Measurements from ENCODE around the gene CHST12. TPM values are rescaled to one million over a fixed set of nuclear protein-coding genes. Genes with fewer than 3 reads are reported as not detected.

Gene CHST12
- total RNA-seq, 1 experiment from 2014 or later = 12.9 TPM

DNA sequence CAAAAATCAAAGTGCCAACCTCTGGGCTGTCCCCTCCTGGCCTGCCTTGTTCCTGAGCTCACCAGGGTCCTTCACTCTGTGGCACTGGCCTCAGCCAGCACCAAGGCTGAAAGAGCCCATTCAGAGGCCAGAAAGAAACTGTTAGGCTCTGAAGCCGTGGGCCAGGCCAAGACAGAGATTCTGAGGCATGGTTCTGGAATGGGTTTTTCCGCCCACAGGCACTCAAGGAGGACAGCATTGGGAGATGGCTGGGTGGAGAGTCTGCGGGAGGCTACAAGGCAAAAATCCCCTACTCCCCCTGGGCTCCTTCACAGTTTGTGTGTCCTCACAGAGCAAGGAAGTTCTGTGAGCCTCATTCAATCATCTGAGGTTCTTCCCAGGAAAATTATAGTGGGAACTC lies 41.1 kb downstream of the CHST12 start:
- no TSS peak for BruUV-seq (replicated peaks)
- Histone ChIP-seq H4K20me1 (ENCODE audit: low read length) (no peaks in the 10 kb centered on the region), H3K27me3 (ENCODE audit: low read length) (no peaks in the 10 kb centered on the region), H2AFZ (ENCODE audit: low read length) (no peak overlapping the region), H3K79me2 (ENCODE audit: low read length) (no peaks in the 10 kb centered on the region), H3K27ac (ENCODE audit: low read length) (no peak overlapping the region), H3K36me3 (ENCODE audit: low read depth, low read length) (no peaks in the 10 kb centered on the region), H3K9me3 (ENCODE audit: low read length) (no peaks in the 10 kb centered on the region), H3K4me1 (ENCODE audit: insufficient read depth, low read length) (peaks cover 8% of the 10 kb centered on the region), H3K4me2 (ENCODE audit: low read length) (no peak overlapping the region), H3K9ac (ENCODE audit: low read length) (no peak overlapping the region), H3K9me2 (replicated peaks; ENCODE audit: low read length) (no peaks in the 10 kb centered on the region), H3F3A (ENCODE audit: low read length, unreplicated experiment) (no peaks in the 10 kb centered on the region), H3K4me3 (ENCODE audit: low read length) (no peak overlapping the region)
- intact Hi-C loops (cut with micrococcal nuclease) = no loop called here
- no peak for ATAC-seq
- ChIA-PET CTCF (no interaction called here), POLR2A (ENCODE audit: unreplicated experiment) (no interaction called here)
- TF ChIP-seq EZH2 (IDR thresholded peaks at IDR 0.05; ENCODE audit: low read length, unreplicated experiment) (no peak), EZH2phosphoT487 (IDR thresholded peaks at IDR 0.05; ENCODE audit: borderline replicate concordance, low read length) (no peak)
- TF ChIP-seq, protein P1, sequence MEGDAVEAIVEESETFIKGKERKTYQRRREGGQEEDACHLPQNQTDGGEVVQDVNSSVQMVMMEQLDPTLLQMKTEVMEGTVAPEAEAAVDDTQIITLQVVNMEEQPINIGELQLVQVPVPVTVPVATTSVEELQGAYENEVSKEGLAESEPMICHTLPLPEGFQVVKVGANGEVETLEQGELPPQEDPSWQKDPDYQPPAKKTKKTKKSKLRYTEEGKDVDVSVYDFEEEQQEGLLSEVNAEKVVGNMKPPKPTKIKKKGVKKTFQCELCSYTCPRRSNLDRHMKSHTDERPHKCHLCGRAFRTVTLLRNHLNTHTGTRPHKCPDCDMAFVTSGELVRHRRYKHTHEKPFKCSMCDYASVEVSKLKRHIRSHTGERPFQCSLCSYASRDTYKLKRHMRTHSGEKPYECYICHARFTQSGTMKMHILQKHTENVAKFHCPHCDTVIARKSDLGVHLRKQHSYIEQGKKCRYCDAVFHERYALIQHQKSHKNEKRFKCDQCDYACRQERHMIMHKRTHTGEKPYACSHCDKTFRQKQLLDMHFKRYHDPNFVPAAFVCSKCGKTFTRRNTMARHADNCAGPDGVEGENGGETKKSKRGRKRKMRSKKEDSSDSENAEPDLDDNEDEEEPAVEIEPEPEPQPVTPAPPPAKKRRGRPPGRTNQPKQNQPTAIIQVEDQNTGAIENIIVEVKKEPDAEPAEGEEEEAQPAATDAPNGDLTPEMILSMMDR (conservative IDR thresholded peaks at IDR 0.05; ENCODE audit: low read depth, low read length) = no peak
- no peak for DNase-seq

DNA sequence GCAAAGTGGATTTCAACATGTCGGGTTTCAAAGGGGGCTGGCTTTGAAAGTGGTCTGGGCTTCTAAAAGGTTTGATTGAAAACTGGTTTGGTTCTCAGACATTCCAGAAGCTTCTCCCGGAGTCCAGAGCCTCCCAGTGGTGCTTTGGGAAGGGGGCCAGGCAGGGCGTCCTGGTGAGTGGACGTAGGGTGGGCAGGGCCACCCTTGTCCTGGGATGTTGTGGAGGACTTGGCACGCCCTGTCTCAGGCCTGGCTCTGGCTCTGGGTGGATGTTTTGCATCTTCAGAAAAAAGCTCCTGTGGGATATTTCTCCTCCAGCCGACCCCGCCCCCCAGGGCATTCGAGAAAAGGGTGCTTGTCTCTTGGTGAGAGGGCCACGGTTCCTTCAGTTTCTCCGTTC lies 41.6 kb downstream of the CHST12 start:
- H3K9ac ChIP-seq (ENCODE audit: low read length) = no peak overlapping the region
- ChIA-PET POLR2A (ENCODE audit: unreplicated experiment) (no interaction called here), CTCF (no interaction called here)
- H3K36me3 ChIP-seq (ENCODE audit: low read depth, low read length) = no peaks in the 10 kb centered on the region
- H2AFZ ChIP-seq (ENCODE audit: low read length) = no peak overlapping the region
- no peaks in the 10 kb centered on the region for H3K79me2 ChIP-seq (ENCODE audit: low read length)
- intact Hi-C loops (cut with micrococcal nuclease) = no loop called here
- DNase-seq (no peak), ATAC-seq (no peak)
- H3K9me3 ChIP-seq (ENCODE audit: low read length) = no peaks in the 10 kb centered on the region
- no peaks in the 10 kb centered on the region for H4K20me1 ChIP-seq (ENCODE audit: low read length)
- no peaks in the 10 kb centered on the region for H3K9me2 ChIP-seq (replicated peaks; ENCODE audit: low read length)
- H3K27ac ChIP-seq (ENCODE audit: low read length) = no peak overlapping the region
- no peak overlapping the region for H3K4me3 ChIP-seq (ENCODE audit: low read length)
- no TSS peak for BruUV-seq (replicated peaks)
- no peaks in the 10 kb centered on the region for H3F3A ChIP-seq (ENCODE audit: low read length, unreplicated experiment)
- H3K27me3 ChIP-seq (ENCODE audit: low read length) = no peaks in the 10 kb centered on the region
- no peak overlapping the region for H3K4me2 ChIP-seq (ENCODE audit: low read length)
- H3K4me1 ChIP-seq (ENCODE audit: insufficient read depth, low read length) = peaks cover 8% of the 10 kb centered on the region
- TF ChIP-seq, protein P1 (conservative IDR thresholded peaks at IDR 0.05; ENCODE audit: low read depth, low read length) = no peak
- no peak for TF ChIP-seq EZH2 (IDR thresholded peaks at IDR 0.05; ENCODE audit: low read length, unreplicated experiment)
- TF ChIP-seq EZH2phosphoT487 (IDR thresholded peaks at IDR 0.05; ENCODE audit: borderline replicate concordance, low read length) = no peak

DNA sequence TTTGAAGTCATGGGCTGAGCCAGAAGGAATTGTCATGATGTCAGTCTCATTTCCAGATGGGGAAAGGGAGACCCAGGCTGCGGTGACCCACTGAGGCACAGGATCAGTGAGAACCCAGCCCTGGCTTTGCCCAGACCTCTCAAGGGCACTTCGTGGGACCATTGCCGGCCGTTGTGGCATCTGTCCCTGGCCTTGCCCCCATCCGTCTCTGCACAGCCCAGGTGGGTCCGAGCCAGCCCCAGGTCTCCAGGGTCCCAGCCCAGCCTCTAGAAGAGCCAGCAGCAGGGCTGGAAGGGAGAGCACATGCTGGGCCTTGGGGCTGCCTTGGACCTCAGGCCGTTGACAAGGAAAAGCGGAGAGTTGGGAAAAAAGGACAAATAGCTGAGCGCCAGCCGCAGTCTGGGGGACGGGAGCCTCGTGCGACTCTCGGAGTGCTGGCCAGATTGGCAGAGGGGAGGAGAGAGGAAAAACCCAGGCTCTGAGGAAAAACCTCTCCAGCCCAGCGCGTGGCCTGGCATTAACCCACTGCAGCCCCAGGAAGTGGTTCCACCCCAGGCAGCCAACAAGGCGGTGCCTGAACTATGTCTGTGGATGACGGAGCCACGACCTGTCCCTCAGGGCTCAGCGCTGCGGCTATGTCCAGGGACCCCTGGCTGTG lies 42.6 kb downstream of the CHST12 start:
- ChIA-PET POLR2A (ENCODE audit: unreplicated experiment) (no interaction called here), CTCF (no interaction called here)
- Histone ChIP-seq H3K27me3 (ENCODE audit: low read length) (no peaks in the 10 kb centered on the region), H3K4me1 (ENCODE audit: insufficient read depth, low read length) (no peaks in the 10 kb centered on the region), H3K36me3 (ENCODE audit: low read depth, low read length) (no peaks in the 10 kb centered on the region), H4K20me1 (ENCODE audit: low read length) (no peaks in the 10 kb centered on the region), H3F3A (ENCODE audit: low read length, unreplicated experiment) (no peaks in the 10 kb centered on the region), H3K9me2 (replicated peaks; ENCODE audit: low read length) (no peaks in the 10 kb centered on the region), H3K9me3 (ENCODE audit: low read length) (no peaks in the 10 kb centered on the region), H2AFZ (ENCODE audit: low read length) (no peak overlapping the region), H3K27ac (ENCODE audit: low read length) (no peak overlapping the region), H3K79me2 (ENCODE audit: low read length) (no peaks in the 10 kb centered on the region), H3K9ac (ENCODE audit: low read length) (no peak overlapping the region), H3K4me2 (ENCODE audit: low read length) (no peak overlapping the region), H3K4me3 (ENCODE audit: low read length) (no peak overlapping the region)
- intact Hi-C loops (cut with micrococcal nuclease) = no loop called here
- ATAC-seq (no peak), DNase-seq (no peak)
- BruUV-seq (replicated peaks) = no TSS peak
- no peak for TF ChIP-seq EZH2phosphoT487 (IDR thresholded peaks at IDR 0.05; ENCODE audit: borderline replicate concordance, low read length)
